Left forelimb (tissue), 1 donor: ENCODE results near the gene KLC1.
"Not testable (repeated sequence)": the region's sequence is repeated elsewhere in the genome, so short reads cannot be mapped to it uniquely, and the experiment has no call there.

ENCODE experiments used
- DNase-seq: peaks from one replicate; pipeline ENCODE4 v3.0.0-alpha.2; 2018; ENCODE audit warnings: low spot score

Gene KLC1

DNA sequence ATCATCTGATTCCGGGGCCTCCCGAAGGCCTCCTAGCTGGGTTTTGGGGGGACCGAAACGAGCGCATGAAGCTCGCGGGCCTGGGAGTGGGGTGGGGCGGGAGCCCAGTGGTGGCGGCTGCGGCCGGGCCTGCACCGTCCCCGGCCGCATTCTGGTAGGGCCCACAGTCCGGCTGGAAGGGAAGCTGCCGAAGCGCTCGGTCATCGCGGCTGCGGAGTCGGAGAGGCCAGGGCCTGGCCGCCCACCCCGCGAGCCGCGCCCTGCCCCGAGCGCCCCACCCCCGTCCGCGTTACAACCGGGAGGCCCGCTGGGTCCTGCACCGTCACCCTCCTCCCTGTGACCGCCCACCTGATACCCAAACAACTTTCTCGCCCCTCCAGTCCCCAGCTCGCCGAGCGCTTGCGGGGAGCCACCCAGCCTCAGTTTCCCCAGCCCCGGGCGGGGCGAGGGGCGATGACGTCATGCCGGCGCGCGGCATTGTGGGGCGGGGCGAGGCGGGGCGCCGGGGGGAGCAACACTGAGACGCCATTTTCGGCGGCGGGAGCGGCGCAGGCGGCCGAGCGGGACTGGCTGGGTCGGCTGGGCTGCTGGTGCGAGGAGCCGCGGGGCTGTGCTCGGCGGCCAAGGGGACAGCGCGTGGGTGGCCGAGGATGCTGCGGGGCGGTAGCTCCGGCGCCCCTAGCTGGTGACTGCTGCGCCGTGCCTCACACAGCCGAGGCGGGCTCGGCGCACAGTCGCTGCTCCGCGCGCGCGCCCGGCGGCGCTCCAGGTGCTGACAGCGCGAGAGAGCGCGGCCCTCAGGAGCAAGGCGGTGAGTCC is at the start of gene KLC1:
TSS of gene KLC1 (plus strand) at position 528 of the 819 bp plus-strand sequence. CDS start 25,354 bp downstream, outside the sequence.
- DNase-seq: peak; percentile 92

GRCh38 chr14:103581206-103581605 is 47.8 kb upstream of the KLC1 start:
- DNase-seq: no peak

GRCh38 chr14:103581954-103582703 is 46.9 kb upstream of the KLC1 start:
- DNase-seq: no peak

- DNase-seq: no peak
Observed at GRCh38 chr14:103584326-103584915, 44.6 kb upstream of the KLC1 start.

- no peak for DNase-seq
Observed at GRCh38 chr14:103593577-103593976, 35.4 kb upstream of the KLC1 start.

DNA sequence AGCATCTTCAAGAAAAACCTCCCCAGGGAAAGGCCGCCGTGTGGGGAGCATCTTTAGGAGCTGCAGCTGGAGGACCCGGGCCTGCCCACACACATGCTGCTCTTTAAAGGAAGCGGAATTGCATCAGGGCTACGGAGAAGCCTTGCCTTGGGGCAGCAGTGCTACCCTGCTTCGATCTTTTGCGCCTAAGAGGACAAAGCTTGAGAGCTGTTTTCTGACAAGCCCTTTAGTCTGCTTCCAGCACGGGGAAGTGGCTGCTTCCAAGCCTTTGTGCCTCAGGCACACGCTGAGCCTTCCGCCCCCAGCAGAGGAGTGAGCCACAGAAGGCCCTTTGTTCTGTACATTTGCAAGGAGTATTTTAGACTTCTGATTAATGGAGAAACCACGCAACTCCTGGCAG is 34.7 kb upstream of the KLC1 start:
- DNase-seq: no peak

DNA sequence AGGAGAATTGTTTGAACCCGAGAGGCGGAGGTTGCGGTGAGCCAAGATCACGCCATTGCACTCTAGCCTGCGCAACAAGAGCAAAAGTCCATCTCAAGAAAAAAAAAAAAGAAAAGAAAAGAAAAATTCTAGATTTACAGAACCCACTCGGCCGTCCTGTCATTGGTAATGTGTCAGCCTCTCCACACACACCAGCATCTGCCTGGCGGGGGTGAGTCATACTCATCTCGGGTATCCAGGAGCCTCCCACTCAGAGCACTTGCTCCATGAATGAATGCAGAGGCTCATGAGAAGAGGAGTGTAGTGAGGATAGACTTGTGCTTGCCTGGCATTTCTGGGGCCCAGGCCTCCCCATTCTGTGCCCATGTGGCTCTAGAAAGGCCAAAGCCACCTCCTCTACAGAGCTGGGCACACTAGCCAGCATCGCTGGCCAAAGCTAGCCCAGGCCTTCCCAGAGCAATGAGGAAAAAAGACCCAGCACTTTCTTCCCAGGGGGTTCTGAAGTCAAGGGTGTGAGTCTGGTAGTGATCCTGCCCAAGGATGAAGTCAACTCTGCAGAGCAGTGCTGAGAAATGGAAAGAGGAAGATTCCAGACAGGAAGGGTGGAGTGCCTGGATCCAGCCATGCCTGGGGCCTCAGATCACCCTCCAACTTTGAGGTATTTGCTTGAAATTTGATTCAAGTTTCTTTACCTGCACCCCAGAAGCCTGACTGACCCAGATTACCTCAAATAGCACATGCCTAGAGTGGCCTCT is 31.2 kb upstream of the KLC1 start:
- DNase-seq: no peak

DNA sequence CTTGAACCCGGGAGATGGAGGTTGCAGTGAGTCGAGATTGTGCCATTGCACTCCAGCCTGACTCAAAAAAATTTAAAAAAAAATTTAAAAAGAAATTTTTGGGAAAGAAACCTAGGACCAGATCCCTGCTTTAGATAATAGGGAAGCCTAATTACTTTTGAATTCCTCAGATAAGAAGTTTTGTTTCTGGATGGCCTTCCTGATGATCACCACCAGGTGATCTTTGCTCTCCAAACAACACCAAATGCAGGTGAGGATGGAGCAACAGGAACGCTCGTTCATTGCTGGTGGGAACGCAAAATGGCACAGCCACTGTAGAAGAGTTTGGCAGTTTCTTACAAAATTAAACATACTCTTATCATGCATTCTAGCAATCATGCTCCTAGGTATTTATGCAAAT is 28.5 kb upstream of the KLC1 start:
- no peak for DNase-seq

DNA sequence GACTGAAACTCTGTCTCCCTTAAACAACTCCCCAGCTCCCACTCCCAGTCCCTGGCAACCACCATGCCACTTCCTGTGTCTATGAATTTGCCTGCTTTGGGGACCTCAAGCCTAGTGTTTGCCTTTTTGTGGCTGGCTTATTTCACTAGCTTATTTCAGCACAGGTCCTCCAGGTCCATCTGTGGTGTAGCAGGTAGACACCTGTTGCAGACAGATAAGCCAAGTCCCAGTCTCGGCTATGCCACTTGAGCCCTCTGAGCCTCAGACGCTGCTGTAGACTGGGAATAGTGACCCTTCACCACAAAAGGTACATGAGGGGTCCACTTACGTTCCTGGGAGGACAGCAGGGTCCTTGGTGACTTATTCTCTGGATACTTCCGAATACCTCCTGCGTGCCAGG is 24.4 kb upstream of the KLC1 start:
- no peak for DNase-seq

GRCh38 chr14:103606963-103607668 is 21.9 kb upstream of the KLC1 start:
- peak; percentile 93 for DNase-seq

DNA sequence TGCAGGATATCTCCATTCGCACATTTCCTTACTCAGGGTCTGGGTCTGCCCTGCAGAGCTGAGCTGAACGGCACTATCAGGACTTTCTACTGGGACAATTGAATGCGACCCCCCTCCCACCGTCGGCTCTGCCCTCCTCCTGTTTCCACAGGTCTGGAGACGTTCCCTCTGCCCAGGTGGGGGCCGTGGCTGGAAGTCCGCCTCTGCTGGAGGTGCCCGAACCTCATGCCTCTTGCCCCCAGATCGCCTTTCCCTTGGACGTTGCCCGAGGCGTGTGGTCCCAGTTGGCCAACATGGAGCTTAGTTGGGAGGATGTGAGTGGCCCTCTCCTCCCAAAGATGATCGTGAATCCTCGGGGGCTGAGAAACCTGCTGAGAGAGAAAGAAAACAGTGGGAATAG is 21.2 kb upstream of the KLC1 start:
- DNase-seq: no peak

DNA sequence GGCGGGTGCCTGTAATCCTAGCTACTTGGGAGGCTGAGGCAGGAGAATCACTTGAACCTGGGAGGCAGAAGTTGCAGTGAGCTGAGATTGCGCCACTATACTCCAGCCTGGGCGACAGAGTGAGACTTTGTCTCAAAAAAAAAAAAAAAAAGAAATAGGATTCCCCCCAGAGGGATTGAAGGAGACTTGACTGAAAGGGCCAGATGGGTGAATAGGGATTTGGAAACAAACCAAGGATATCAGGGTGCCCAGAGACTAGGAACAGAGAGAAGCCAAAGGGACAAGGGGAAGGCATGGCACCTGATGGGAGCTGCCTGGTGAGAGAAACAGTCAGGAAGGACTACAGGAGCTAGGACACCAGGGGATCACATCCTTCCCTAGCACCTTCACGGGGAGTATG is 19.9 kb upstream of the KLC1 start:
- not testable (repeated sequence) for DNase-seq

DNA sequence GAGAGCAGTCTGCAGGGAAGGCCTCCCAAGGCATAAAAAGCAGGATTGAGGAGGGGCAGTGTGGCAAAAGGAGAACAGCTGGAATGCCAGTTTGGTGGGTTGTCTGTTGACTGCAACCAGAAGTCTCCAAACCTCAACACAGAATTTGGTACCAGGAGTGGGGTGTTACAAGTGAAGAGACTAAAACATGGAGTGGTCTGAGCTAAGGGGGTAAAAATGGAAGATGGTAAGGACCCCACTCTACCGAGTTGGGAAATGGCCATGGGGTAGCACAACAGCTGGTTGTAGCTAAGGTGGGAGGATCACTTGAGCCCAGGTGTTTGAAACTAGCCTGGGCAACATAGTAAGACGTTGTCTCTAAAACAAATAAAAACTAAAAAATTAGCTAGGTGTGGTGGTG is 17.8 kb upstream of the KLC1 start:
- DNase-seq: no peak

DNA sequence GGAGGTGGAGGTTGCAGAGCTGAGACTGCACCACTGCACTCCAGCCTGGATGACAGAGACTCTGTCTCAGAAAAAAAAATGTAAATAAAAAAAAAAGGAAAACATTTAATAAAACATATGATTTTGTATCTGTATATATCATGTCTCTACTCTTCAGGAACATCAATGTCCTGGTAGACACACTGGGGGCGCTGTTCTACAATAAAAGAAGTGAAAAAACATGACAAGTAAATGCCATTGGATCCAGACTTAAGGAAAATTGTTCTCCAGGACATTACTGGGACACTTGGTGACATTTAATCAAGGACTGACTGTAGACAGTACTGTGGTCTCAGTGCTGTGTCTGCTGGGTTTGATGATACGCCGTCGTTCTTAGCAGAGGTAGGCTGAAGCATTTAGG is 15.5 kb upstream of the KLC1 start:
- no peak for DNase-seq

DNA sequence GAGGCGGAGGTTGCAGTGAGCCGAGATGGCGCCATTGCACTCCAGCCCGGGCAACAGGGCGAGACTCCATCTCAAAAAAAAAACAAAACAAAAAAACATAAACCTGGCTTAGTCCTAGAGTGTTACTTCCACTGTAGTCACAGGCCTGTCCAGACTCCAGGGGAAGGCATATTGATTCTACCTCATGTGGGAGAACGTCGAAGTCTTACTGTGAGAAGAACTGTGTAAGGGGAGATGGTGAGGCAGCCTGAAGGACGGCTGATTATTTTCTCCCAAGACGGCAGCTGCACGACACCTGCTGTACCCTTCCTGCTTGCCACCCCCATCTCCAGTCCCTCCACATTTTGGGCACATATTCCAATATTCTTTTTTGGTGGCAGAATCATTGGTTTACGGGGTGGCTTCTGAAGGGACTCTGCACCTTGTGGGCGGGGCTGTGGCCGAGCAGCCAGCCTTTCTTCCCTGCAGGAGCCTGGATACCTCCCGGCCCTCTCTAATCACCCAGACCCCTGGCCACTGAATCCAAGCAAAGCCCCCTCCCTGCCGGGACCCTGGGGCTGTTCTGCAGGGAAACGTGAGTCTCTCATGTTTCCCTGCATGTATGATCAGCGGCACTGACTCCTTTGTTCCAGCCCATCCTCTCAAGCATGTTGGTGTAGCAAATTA is 12.2 kb upstream of the KLC1 start:
- no peak for DNase-seq

GRCh38 chr14:103619057-103619456 is 10.0 kb upstream of the KLC1 start:
- DNase-seq: no peak

DNA sequence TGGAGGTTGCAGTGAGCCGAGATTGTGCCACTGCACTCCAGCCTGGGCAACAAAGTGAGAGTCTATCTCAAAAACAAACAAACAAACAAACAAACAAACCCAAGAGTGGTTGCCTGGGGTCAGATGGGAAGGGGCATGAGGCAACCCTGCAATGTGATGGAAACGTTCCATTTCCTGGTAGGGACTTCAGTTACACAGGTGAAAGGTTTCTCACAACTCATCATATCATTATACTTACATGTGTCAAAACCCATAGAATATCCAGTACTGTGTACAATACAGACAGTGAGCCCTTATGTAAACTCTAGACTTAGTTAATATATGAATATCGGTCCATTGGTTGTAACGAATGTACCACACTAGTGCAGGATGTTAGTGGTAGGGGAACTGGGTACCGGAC is 7.2 kb upstream of the KLC1 start:
- no peak for DNase-seq

- no peak for DNase-seq
Observed at GRCh38 chr14:103623308-103623707, 5.7 kb upstream of the KLC1 start.

DNA sequence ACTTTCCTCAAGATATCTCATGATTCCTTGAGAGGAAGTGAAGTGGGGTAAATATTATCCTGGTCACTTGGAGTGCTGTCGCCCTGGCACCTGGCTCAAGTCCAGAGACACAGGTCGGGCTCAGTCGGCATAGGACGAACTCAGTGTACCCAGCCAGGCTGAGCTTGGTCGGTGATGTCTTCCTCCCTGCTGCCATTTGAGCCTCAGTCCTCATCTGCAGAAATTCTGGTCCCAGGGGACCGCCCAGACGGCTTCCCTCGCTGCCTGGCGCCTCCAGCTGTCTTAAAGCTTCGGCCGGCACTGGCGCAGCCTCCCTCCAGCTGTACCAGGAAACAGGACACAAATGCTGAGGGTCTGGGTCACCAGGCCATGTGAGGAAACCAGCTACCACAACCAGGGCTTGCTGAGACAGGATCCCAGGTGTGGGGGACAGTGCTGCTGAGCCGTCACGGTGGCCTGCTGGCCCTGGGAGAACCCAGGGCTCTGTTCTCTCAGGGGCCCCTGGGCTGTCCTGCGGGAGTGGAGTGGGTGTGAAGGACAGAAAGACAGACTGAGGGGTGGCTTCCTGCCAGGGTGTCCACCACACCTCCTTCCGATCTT is 5.0 kb upstream of the KLC1 start:
- no peak for DNase-seq

GRCh38 chr14:103624860-103625259 is 4.2 kb upstream of the KLC1 start:
- DNase-seq: no peak
